Mucosa of stomach (tissue), 1 donor: ENCODE results near the gene SFXN2.
"Not testable (repeated sequence)": the region's sequence is repeated elsewhere in the genome, so short reads cannot be mapped to it uniquely, and the experiment has no call there.

ENCODE experiments used
- H3K27me3 ChIP-seq: one replicate; pipeline ENCODE4 v1.7.0; 2013; ENCODE audit warnings: mild to moderate bottlenecking, low read length; ENCODE audit not compliant: control insufficient read depth, insufficient read depth
- H3K36me3 ChIP-seq: one replicate; pipeline ENCODE4 v1.7.0; 2013; ENCODE audit warnings: low read length; ENCODE audit not compliant: control insufficient read depth, insufficient read depth
- H3K4me1 ChIP-seq: one replicate; pipeline ENCODE4 v1.7.0; 2013; ENCODE audit warnings: mild to moderate bottlenecking, low read length; ENCODE audit not compliant: control insufficient read depth, insufficient read depth
- H3K4me3 ChIP-seq: one replicate; pipeline ENCODE4 v1.7.0; 2013; ENCODE audit warnings: low read length
- H3K9ac ChIP-seq: one replicate; pipeline ENCODE4 v1.7.0; 2013; ENCODE audit warnings: mild to moderate bottlenecking, low read length, moderate library complexity
- H3K9me3 ChIP-seq: one replicate; pipeline ENCODE4 v1.7.0; 2013; ENCODE audit warnings: mild to moderate bottlenecking, low read length, moderate library complexity; ENCODE audit not compliant: control insufficient read depth
- donor health status: Pancreatic carcinoma.

SFXN2 gene

DNA sequence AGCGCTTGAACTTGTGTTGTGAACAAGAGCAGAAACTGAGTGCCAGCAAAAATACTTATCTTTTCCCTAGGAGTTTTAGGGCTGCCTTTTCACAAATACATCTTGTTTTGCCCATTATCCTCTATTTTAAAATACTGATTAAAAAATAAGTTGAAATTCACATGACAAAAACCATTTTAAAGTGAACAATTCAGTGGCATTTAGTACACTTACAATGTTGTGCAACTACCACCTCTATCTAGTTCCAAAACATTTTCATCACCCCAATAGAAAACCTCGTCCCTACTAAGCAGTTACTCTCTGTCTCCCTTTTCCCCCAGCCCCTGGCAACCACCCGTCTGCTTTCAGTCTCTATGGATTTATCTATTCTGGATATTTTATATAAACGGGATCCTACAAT lies 30.7 kb downstream of the SFXN2 start:
- Histone ChIP-seq H3K4me3 (no peak overlapping the region), H3K9me3 (no peaks in the 10 kb centered on the region), H3K9ac (peak overlapping the region; percentile 98), H3K36me3 (no peaks in the 10 kb centered on the region), H3K27me3 (no peaks in the 10 kb centered on the region), H3K4me1 (peaks cover 5% of the 10 kb centered on the region)

- no peak overlapping the region for H3K9ac ChIP-seq
- no peaks in the 10 kb centered on the region for H3K27me3 ChIP-seq
- peaks cover 10% of the 10 kb centered on the region for H3K4me1 ChIP-seq
- no peaks in the 10 kb centered on the region for H3K36me3 ChIP-seq
- no peak overlapping the region for H3K4me3 ChIP-seq
- no peaks in the 10 kb centered on the region for H3K9me3 ChIP-seq
Observed at GRCh38 chr10:102752266-102752930, 38.0 kb downstream of the SFXN2 start.

DNA sequence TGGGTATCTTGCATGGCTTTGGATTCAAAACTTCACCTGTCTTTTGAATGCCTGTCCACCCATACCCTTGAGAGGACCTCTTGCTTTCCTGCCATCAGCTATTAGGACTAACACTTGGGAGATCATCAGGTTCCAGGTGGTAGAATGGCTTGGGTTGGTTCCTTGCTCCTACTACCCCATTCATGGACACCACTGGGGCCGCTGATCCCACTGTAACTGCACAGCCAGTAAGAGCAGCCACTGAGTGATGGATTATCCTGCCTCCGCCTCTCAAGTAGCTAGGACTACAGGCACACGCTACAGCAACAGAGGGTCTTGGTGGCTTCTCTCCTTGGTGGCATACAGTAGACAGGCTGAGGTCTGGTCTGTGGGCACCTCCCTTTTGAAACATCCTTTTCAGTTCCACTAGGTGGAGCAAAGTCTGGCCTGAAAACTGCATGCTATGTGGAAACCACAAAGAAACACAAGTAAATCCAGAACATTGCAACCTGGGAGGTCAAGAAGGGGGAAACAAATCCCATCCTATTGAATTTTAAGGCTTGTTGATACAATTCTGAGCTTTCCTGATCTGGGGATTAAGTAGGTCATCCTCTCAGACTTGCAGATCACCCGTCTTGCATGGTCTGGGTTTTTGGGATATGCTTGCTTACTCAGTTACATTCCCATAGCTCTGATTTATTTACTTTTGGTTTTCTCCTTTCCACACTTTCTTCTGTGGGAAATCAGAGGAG lies 38.7 kb downstream of the SFXN2 start:
- Histone ChIP-seq H3K9ac (no peak overlapping the region), H3K4me1 (peaks cover 10% of the 10 kb centered on the region), H3K9me3 (no peaks in the 10 kb centered on the region), H3K36me3 (no peaks in the 10 kb centered on the region), H3K4me3 (no peak overlapping the region), H3K27me3 (no peaks in the 10 kb centered on the region)

DNA sequence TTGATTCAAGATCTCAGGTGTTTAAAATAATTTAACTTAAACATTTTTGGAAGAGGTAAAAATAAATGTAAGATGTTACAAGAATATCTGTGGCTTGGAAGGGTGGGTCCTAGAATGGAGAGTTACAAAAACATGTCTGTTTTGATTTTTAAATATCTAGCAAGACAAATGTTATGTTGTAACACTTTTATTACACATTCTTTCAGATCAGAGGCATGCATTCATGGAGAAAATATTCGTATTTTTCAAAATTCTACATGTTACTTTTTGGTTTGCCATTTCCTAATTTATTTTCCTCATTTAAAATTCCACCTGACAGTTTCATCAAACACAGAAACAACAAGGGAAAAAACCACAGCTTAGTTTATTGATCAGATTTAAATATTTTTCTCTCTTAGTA lies 39.3 kb downstream of the SFXN2 start:
- Histone ChIP-seq H3K27me3 (no peaks in the 10 kb centered on the region), H3K4me3 (no peak overlapping the region), H3K4me1 (peaks cover 10% of the 10 kb centered on the region), H3K9ac (no peak overlapping the region), H3K9me3 (no peaks in the 10 kb centered on the region), H3K36me3 (no peaks in the 10 kb centered on the region)

DNA sequence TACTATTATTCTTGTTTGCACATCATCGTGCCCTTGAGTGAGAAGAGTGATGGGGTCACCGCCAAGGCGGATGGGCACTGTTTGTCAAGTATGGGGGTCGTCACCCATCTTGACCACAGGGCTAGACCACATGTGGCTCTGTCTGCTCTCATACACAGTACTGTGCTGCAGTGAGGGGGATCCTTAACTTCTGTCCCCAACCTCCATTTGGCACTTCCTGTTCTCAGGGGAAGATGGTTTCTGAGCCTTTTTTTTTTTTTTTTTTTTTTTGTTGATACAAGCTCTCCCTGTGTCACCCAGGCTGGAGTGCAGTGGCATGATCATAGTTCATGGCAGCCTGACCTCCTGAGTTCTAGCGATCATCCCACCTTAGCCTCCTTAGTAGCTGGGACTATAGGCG lies 42.9 kb downstream of the SFXN2 start:
- Histone ChIP-seq H3K9me3 (no peaks in the 10 kb centered on the region), H3K27me3 (no peaks in the 10 kb centered on the region), H3K4me1 (peaks cover 10% of the 10 kb centered on the region), H3K4me3 (no peak overlapping the region), H3K9ac (no peak overlapping the region), H3K36me3 (no peaks in the 10 kb centered on the region)

GRCh38 chr10:102758240-102758932 lies 44.0 kb downstream of the SFXN2 start:
- no peak overlapping the region for H3K9ac ChIP-seq
- H3K9me3 ChIP-seq: no peaks in the 10 kb centered on the region
- no peaks in the 10 kb centered on the region for H3K27me3 ChIP-seq
- H3K4me3 ChIP-seq: no peak overlapping the region
- peaks cover 2% of the 10 kb centered on the region for H3K4me1 ChIP-seq
- no peaks in the 10 kb centered on the region for H3K36me3 ChIP-seq

- not testable (repeated sequence) for H3K36me3 ChIP-seq, H3K4me3 ChIP-seq, H3K27me3 ChIP-seq, H3K9me3 ChIP-seq, H3K4me1 ChIP-seq, H3K9ac ChIP-seq
Observed at GRCh38 chr10:102758933-102759262, 44.5 kb downstream of the SFXN2 start.

DNA sequence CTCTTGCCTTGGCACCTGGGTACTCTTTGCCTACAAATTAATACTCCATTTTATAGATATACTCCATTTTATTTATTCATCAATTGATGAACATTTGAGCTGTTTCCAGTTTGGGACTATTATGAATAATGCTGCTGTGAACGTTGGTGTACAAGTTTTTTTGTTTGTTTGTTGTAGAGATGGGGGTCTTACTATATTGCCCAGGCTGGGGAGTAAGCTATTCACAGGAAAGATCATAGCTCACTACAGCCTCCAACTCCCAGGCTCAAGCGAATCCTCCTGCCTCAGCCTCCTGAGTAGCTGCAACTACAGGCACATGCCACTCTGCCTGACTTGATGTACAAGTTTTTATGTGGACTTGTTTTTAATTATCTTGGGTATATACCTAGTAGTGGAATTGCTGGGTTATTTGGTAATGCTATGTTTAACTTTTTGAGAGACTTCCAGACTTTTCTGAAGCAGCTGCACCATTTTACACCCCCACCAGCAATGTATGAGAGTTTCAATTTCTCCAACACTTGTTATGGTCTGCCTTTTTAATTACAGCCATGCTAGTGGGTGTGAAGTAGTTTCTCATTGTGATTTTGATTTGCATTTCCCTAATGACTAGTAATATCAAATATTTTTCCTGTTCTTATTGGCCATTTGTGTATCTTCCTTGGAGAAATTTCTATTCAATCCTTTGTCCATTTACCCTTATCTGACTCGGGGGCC lies 45.2 kb downstream of the SFXN2 start:
- Histone ChIP-seq H3K4me1 (peaks cover 1% of the 10 kb centered on the region), H3K36me3 (no peaks in the 10 kb centered on the region), H3K27me3 (no peaks in the 10 kb centered on the region), H3K4me3 (no peak overlapping the region), H3K9me3 (no peaks in the 10 kb centered on the region), H3K9ac (no peak overlapping the region)

GRCh38 chr10:102761981-102762380 lies 47.5 kb downstream of the SFXN2 start:
- no peaks in the 10 kb centered on the region for H3K27me3 ChIP-seq
- no peaks in the 10 kb centered on the region for H3K9me3 ChIP-seq
- H3K9ac ChIP-seq: no peak overlapping the region
- H3K36me3 ChIP-seq: no peaks in the 10 kb centered on the region
- peaks cover 5% of the 10 kb centered on the region for H3K4me1 ChIP-seq
- H3K4me3 ChIP-seq: no peak overlapping the region

DNA sequence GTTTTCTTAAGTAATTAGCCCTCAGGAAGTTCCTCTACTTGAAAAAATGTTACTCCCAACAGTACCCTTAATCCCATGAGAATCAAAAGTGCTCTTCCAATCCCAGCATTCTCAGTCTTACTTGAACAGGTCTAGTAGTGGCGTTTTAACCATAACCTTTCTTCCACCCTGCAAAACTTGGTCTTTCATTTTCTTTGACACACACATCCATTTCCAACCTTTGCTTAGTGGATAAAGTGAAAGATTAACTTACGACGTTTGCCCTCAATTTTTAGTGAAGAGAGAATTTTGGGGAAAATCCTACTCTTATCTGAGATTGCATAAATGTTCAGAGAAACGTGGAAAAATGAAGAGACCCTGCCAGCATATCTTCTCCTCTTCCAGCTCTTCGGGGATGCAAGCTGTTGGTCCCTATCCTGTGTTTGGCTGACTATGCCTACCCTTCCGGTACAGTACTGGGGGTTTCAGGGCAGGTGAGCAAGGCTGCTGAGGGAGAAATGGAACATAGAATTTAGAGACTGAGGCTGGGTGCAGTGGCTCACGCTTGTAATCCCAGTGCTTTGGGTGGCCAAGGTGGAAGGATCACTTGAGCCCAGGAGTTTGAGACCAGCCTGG lies 48.1 kb downstream of the SFXN2 start:
- Histone ChIP-seq H3K27me3 (no peaks in the 10 kb centered on the region), H3K9ac (no peak overlapping the region), H3K9me3 (no peaks in the 10 kb centered on the region), H3K36me3 (no peaks in the 10 kb centered on the region), H3K4me3 (no peak overlapping the region), H3K4me1 (peaks cover 5% of the 10 kb centered on the region)

DNA sequence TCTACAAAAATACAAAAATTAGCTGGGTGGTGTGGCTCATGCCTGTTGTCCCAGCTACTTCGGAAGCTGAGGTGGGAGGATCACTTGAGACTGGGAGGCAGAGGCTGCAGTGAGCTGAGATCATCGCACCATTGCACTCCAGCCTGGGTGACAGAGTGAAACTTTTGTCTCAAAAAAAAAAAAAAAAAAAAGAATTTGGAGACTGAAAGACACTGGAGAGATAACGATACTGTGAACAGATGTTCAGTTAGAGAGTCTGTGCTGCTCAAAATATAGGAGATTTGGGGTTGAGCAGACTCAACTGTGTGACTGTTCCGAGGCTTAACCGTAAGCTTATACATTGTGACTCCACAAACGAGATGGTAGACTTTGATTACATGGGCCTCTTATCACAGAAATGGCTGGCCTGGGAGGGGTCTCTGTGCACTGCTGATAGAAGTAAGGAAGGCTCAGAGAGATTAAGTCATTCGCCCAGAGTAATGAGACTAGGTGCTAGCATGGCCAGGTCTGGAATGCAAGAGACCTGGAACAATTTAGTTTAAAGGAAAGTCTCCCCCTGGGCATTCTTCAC lies 48.7 kb downstream of the SFXN2 start:
- Histone ChIP-seq H3K27me3 (no peaks in the 10 kb centered on the region), H3K36me3 (no peaks in the 10 kb centered on the region), H3K4me3 (no peak overlapping the region), H3K9ac (no peak overlapping the region), H3K4me1 (peaks cover 5% of the 10 kb centered on the region), H3K9me3 (no peaks in the 10 kb centered on the region)
